Hepatocyte (in vitro differentiated cells): Measurements from ENCODE around the gene ACVR1. TPM values are rescaled to one million over a fixed set of nuclear protein-coding genes. Genes with fewer than 3 reads are reported as not detected.

ENCODE experiments used
- DNase-seq: peaks from one replicate; pipeline ENCODE4 v3.0.0-alpha.2; 2016; ENCODE audit warnings: low spot score
- H2AFZ ChIP-seq: fragments of 200-600 bp; sonication (generic); 2 replicates; pipeline ENCODE4 v1.6.0; 2016; ENCODE audit warnings: antibody characterized with exemption, mild to moderate bottlenecking
- H3K27ac ChIP-seq: fragments of 200-600 bp; sonication (generic); 2 replicates; pipeline ENCODE4 v1.5.1; 2016; ENCODE audit warnings: mild to moderate bottlenecking
- H3K27me3 ChIP-seq: fragments of 200-600 bp; sonication (generic); 2 replicates; pipeline ENCODE4 v1.6.1; 2016
- H3K36me3 ChIP-seq: fragments of 200-600 bp; sonication (generic); replicated peaks from 2 replicates; pipeline ENCODE4 v1.5.1; 2016; ENCODE audit warnings: low read depth; ENCODE audit not compliant: insufficient read depth
- H3K4me1 ChIP-seq: fragments of 200-600 bp; sonication (generic); 2 replicates; pipeline ENCODE4 v1.5.1; 2016; ENCODE audit warnings: mild to moderate bottlenecking, moderate library complexity; ENCODE audit not compliant: insufficient read depth
- H3K4me2 ChIP-seq: fragments of 200-600 bp; sonication (generic); 2 replicates; pipeline ENCODE4 v1.6.0; 2016
- H3K4me3 ChIP-seq: fragments of 200-600 bp; sonication (generic); 2 replicates; pipeline ENCODE4 v1.5.1; 2016; ENCODE audit warnings: mild to moderate bottlenecking
- H3K79me2 ChIP-seq: fragments of 200-600 bp; sonication (generic); 2 replicates; pipeline ENCODE4 v1.6.0; 2017; ENCODE audit warnings: mild to moderate bottlenecking
- H3K9me2 ChIP-seq: fragments of 200-600 bp; sonication (generic); replicated peaks from 2 replicates; pipeline ENCODE4 v1.6.0; 2017; ENCODE audit warnings: mild to moderate bottlenecking; ENCODE audit not compliant: insufficient read depth
- H3K9me3 ChIP-seq: fragments of 200-600 bp; sonication (generic); 2 replicates; pipeline ENCODE4 v1.5.1; 2016; ENCODE audit warnings: low read depth, mild to moderate bottlenecking
- H4K20me1 ChIP-seq: fragments of 200-600 bp; sonication (generic); 2 replicates; pipeline ENCODE4 v1.6.0; 2016; ENCODE audit warnings: mild to moderate bottlenecking; ENCODE audit not compliant: insufficient read depth, poor library complexity, severe bottlenecking
- CTCF ChIP-seq: fragments of 200-600 bp; sonication (generic); IDR thresholded peaks from 2 replicates; pipeline ENCODE4 v1.5.1; 2016; ENCODE audit warnings: antibody characterized with exemption, mild to moderate bottlenecking; ENCODE audit not compliant: poor library complexity
- EZH2 ChIP-seq: fragments of 200-600 bp; sonication (generic); IDR thresholded peaks from 2 replicates; pipeline ENCODE4 v1.6.1; 2016; ENCODE audit warnings: antibody characterized with exemption, mild to moderate bottlenecking, borderline replicate concordance
- EZH2phosphoT487 ChIP-seq: fragments of 200-600 bp; sonication (generic); IDR thresholded peaks from one replicate; pipeline ENCODE4 v1.6.1; 2018; ENCODE audit warnings: antibody characterized with exemption, mild to moderate bottlenecking, low read depth, moderate library complexity; ENCODE audit not compliant: unreplicated experiment, severe bottlenecking
- WGBS: methylation state at CpG from one replicate; pipeline ENCODE4 v1.1.6; 2016; ENCODE audit warnings: low lambda C conversion rate; ENCODE audit errors: missing lambda C conversion rate; 5-methylcytosine and 5-hydroxymethylcytosine counted together
- polyA plus RNA-seq: library from polyadenylated mRNA; unstranded; fragments of >200 nt; fragmentation: Nextera tagmentation; extraction: Ambion mirVana; gene quantifications from 2 replicates; pipeline ENCODE4 v1.2.1, GENCODE V29; 2016
- total RNA-seq: library from RNA; depleted of rRNA; stranded (reverse); fragments of >200 nt; gene quantifications from 2 replicates; pipeline ENCODE4 v1.2.3, GENCODE V29; 2014

Gene ACVR1
- total and polyA plus RNA-seq, 2 experiments from 2014 or later = 19.6 to 20.1 TPM

- Histone ChIP-seq H3K4me1 (no peaks in the 10 kb centered on the region), H2AFZ (no peak overlapping the region), H3K4me3 (no peak overlapping the region), H3K9me2 (no peaks in the 10 kb centered on the region), H3K27ac (no peak overlapping the region), H3K4me2 (no peak overlapping the region), H4K20me1 (no peaks in the 10 kb centered on the region), H3K79me2 (peaks cover 18% of the 10 kb centered on the region), H3K27me3 (no peaks in the 10 kb centered on the region), H3K9me3 (no peaks in the 10 kb centered on the region), H3K36me3 (no peaks in the 10 kb centered on the region)
- no peak for DNase-seq
- 92% methylated on average over 5 of the region's 5 CpGs for WGBS
- TF ChIP-seq EZH2phosphoT487 = no peak
- TF ChIP-seq CTCF = no peak
- no peak for TF ChIP-seq EZH2
Measured at GRCh38 chr2:157804355-157804754, 71.8 kb downstream of the ACVR1 start.

DNA sequence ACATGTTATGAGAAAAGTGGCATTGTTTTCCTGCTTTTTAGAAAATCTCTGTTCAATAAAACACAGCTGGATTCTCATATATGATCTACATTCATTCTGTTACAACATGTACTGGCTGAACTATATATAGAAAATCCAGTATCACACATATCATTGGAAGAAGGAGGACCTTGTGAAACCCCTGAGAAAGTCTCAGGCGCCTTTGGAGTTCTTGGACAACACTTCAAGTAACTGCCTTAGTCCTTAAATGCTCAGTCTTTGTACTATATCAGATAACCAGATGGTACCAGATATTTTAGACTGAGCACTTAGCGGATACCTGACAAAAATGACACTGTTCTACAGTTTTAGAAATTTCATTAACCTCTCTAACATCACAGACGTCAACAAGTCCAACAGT, 72.2 kb downstream of the ACVR1 start:
- no peaks in the 10 kb centered on the region for H3K9me2 ChIP-seq
- DNase-seq = no peak
- peaks cover 18% of the 10 kb centered on the region for H3K79me2 ChIP-seq
- no peaks in the 10 kb centered on the region for H3K4me1 ChIP-seq
- no peak overlapping the region for H2AFZ ChIP-seq
- H3K9me3 ChIP-seq = no peaks in the 10 kb centered on the region
- WGBS = 92% methylated on average over 3 of the region's 3 CpGs
- H3K27ac ChIP-seq = no peak overlapping the region
- no peaks in the 10 kb centered on the region for H3K36me3 ChIP-seq
- H3K27me3 ChIP-seq = no peaks in the 10 kb centered on the region
- H4K20me1 ChIP-seq = no peaks in the 10 kb centered on the region
- no peak overlapping the region for H3K4me2 ChIP-seq
- H3K4me3 ChIP-seq = no peak overlapping the region
- no peak for TF ChIP-seq CTCF
- TF ChIP-seq EZH2 = no peak
- TF ChIP-seq EZH2phosphoT487 = no peak

DNA sequence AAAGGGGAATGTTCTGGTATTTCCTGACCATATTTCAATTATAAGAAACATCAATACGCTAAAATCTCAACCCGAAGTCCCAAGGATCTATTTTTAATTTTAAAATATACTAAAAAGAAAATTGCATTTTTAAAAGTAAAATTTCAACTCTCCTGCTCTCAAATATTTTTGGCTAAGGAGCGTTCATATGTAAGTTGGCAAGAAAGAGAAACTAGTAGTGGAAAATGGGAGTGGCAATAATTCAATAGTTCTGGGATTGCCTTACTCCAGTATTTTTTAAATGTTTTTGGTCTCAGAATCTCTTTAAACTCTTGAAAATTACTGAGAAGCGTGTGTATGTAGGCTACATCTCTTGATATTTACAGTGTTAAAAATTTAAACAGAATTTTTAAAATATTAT, 72.7 kb downstream of the ACVR1 start:
- no peak for DNase-seq
- H3K4me2 ChIP-seq = no peak overlapping the region
- no peak overlapping the region for H2AFZ ChIP-seq
- TF ChIP-seq EZH2phosphoT487 (no peak), CTCF (no peak), EZH2 (no peak)
- H3K9me3 ChIP-seq = no peaks in the 10 kb centered on the region
- H3K4me1 ChIP-seq = no peaks in the 10 kb centered on the region
- H3K79me2 ChIP-seq = peaks cover 18% of the 10 kb centered on the region
- WGBS = 95% methylated on average over 4 of the region's 4 CpGs
- no peak overlapping the region for H3K27ac ChIP-seq
- H3K36me3 ChIP-seq = no peaks in the 10 kb centered on the region
- H3K27me3 ChIP-seq = no peaks in the 10 kb centered on the region
- no peak overlapping the region for H3K4me3 ChIP-seq
- H3K9me2 ChIP-seq = no peaks in the 10 kb centered on the region
- no peaks in the 10 kb centered on the region for H4K20me1 ChIP-seq
